IMR-90 (cell line): Measurements from ENCODE around the gene GRAMD1A. TPM values are rescaled to one million over a fixed set of nuclear protein-coding genes. Genes with fewer than 3 reads are reported as not detected.

Source experiments
- ATAC-seq: fragments of 200-7000 bp; cut with Tn5 transposase; 2 replicates; pipeline ENCODE4 v1.9.1; 2020; ENCODE audit warnings: low read depth, mild to moderate bottlenecking, moderate library complexity
- BruUV-seq: library from RNA; stranded (reverse); fragments of 400-500 nt; replicated peaks from 2 replicates; lab custom pipeline; 2021; lab: Mats Ljungman, UMichigan
- CTCF ChIA-PET: fragments of 300-600 bp; formaldehyde crosslinking; extraction: SDS; loops from one replicate; lab custom pipeline; 2021; ENCODE audit warnings: antibody characterized with exemption; lab: Yijun Ruan, JAX
- POLR2A ChIA-PET: fragments of 300-600 bp; sonication (Branson Sonifier 250); formaldehyde crosslinking; loops from one replicate; lab custom pipeline; 2022; ENCODE audit warnings: antibody characterized with exemption; ENCODE audit not compliant: unreplicated experiment; lab: Charles Lee
- DNase-seq: peaks from one replicate; pipeline ENCODE4 v3.0.0; 2013
- H2AFZ ChIP-seq: replicated peaks from 2 replicates; pipeline ENCODE3; 2013; ENCODE audit warnings: low read length, mild to moderate bottlenecking; ENCODE audit not compliant: poor library complexity
- H2AK5ac ChIP-seq: 2 replicates; pipeline ENCODE4 v1.6.1; 2013; ENCODE audit warnings: low read depth, low read length, inconsistent platforms
- H2AK9ac ChIP-seq: replicated peaks from 2 replicates; pipeline ENCODE3; 2013; ENCODE audit warnings: mild to moderate bottlenecking, low read depth, low read length, moderate library complexity; ENCODE audit not compliant: poor library complexity
- H2BK120ac ChIP-seq: 2 replicates; pipeline ENCODE4 v1.6.1; 2013; ENCODE audit warnings: low read depth, low read length, inconsistent platforms
- H2BK15ac ChIP-seq: 3 replicates; pipeline ENCODE4 v1.6.1; 2013; ENCODE audit warnings: low read depth, low read length, inconsistent platforms
- H2BK20ac ChIP-seq: 2 replicates; pipeline ENCODE4 v1.6.1; 2013; ENCODE audit warnings: low read depth, mild to moderate bottlenecking, inconsistent platforms, low read length, moderate library complexity
- H2BK5ac ChIP-seq: 2 replicates; pipeline ENCODE4 v1.6.1; 2013; ENCODE audit warnings: mild to moderate bottlenecking, low read depth, low read length, inconsistent platforms; ENCODE audit not compliant: poor library complexity, severe bottlenecking
- H3K14ac ChIP-seq: replicated peaks from 2 replicates; pipeline ENCODE4 v1.6.1; 2013; ENCODE audit warnings: low read depth, low read length, inconsistent platforms
- H3K18ac ChIP-seq: 2 replicates; pipeline ENCODE4 v1.6.1; 2013; ENCODE audit warnings: low read depth, low read length, control low read depth
- H3K23ac ChIP-seq: 2 replicates; pipeline ENCODE4 v1.6.1; 2013; ENCODE audit warnings: low read depth, low read length, inconsistent platforms
- H3K27ac ChIP-seq: 2 replicates; pipeline ENCODE4 v1.5.1; 2013; ENCODE audit warnings: mild to moderate bottlenecking, control low read depth, low read length; ENCODE audit not compliant: insufficient read depth
- H3K27me3 ChIP-seq: 2 replicates; pipeline ENCODE4 v1.6.1; 2013; ENCODE audit warnings: low read length; ENCODE audit not compliant: control insufficient read depth, insufficient read depth
- H3K36me3 ChIP-seq: 2 replicates; pipeline ENCODE4 v1.6.1; 2013; ENCODE audit warnings: low read length, mixed read lengths; ENCODE audit not compliant: control insufficient read depth, insufficient read depth
- H3K4ac ChIP-seq: 2 replicates; pipeline ENCODE4 v1.6.1; 2013; ENCODE audit warnings: low read depth, low read length, inconsistent platforms
- H3K4me1 ChIP-seq: 2 replicates; pipeline ENCODE4 v1.6.1; 2013; ENCODE audit warnings: low read length, mixed read lengths; ENCODE audit not compliant: control insufficient read depth, insufficient read depth
- H3K4me2 ChIP-seq: 2 replicates; pipeline ENCODE4 v1.6.1; 2013; ENCODE audit warnings: low read depth, mild to moderate bottlenecking, control low read depth, low read length, moderate library complexity
- H3K4me3 ChIP-seq: 2 replicates; pipeline ENCODE4 v1.5.1; 2013; ENCODE audit warnings: low read depth, mild to moderate bottlenecking, control low read depth, low read length, moderate library complexity; ENCODE audit not compliant: insufficient read depth
- H3K56ac ChIP-seq: 2 replicates; pipeline ENCODE4 v1.6.1; 2013; ENCODE audit warnings: low read length, inconsistent platforms; ENCODE audit not compliant: insufficient read depth; ENCODE audit errors: extremely low read depth
- H3K79me1 ChIP-seq, 2 experiments: 2 replicates each; pipeline ENCODE4 v1.6.1; 2013; ENCODE audit warnings: low read length in 2 of 2, inconsistent platforms in 1 of 2, low read depth in 1 of 2
- H3K9ac ChIP-seq: 2 replicates; pipeline ENCODE4 v1.6.1; 2013; ENCODE audit warnings: low read depth, low read length, control low read depth
- H3K9me1 ChIP-seq: 2 replicates; pipeline ENCODE4 v1.6.1; 2013; ENCODE audit warnings: low read length, inconsistent platforms; ENCODE audit not compliant: insufficient read depth
- H3K9me3 ChIP-seq: 2 replicates; pipeline ENCODE4 v1.6.1; 2013; ENCODE audit warnings: low read length; ENCODE audit not compliant: control insufficient read depth, insufficient read depth
- H4K20me1 ChIP-seq: 2 replicates; pipeline ENCODE4 v1.6.1; 2013; ENCODE audit warnings: low read length, inconsistent platforms; ENCODE audit not compliant: insufficient read depth
- H4K5ac ChIP-seq: 2 replicates; pipeline ENCODE4 v1.6.1; 2013; ENCODE audit warnings: mild to moderate bottlenecking, low read depth, low read length, control low read depth
- H4K8ac ChIP-seq, 2 experiments: 2 replicates each; pipeline ENCODE4 v1.6.1; 2013; ENCODE audit warnings: low read depth in 2 of 2, low read length in 2 of 2, control low read depth in 1 of 2, inconsistent platforms in 1 of 2
- H4K91ac ChIP-seq: 2 replicates; pipeline ENCODE4 v1.6.1; 2013; ENCODE audit warnings: low read depth, low read length, inconsistent platforms; ENCODE audit not compliant: insufficient read depth
- BHLHE40 ChIP-seq: fragments of 150-350 bp; IDR thresholded peaks from 2 replicates; pipeline ENCODE4 v1.6.1; 2016; ENCODE audit warnings: mild to moderate bottlenecking, low read depth, low read length
- CEBPB ChIP-seq: IDR thresholded peaks from 2 replicates; pipeline ENCODE4 v1.6.1; 2012; ENCODE audit warnings: low read depth, low read length, improper control_type of control experiment
- FOS ChIP-seq: fragments of 150-350 bp; IDR thresholded peaks from 2 replicates; pipeline ENCODE4 v1.6.1; 2016; ENCODE audit warnings: low read depth, low read length
- MAFK ChIP-seq: IDR thresholded peaks from 2 replicates; pipeline ENCODE4 v1.6.1; 2012; ENCODE audit warnings: low read depth, low read length, improper control_type of control experiment
- MXI1 ChIP-seq: IDR thresholded peaks from 2 replicates; pipeline ENCODE4 v1.6.1; 2012; ENCODE audit warnings: low read depth, mild to moderate bottlenecking, low read length, moderate library complexity, borderline replicate concordance
- NFE2L2 ChIP-seq: fragments of 150-350 bp; IDR thresholded peaks from 2 replicates; pipeline ENCODE4 v1.6.1; 2016; ENCODE audit warnings: low read depth, mild to moderate bottlenecking, low read length
- POLR2A ChIP-seq: IDR thresholded peaks from 2 replicates; pipeline ENCODE4 v1.6.1; 2012; ENCODE audit warnings: mild to moderate bottlenecking, low read depth, low read length
- RAD21 ChIP-seq: IDR thresholded peaks from 2 replicates; pipeline ENCODE4 v1.6.1; 2012; ENCODE audit warnings: low read length, improper control_type of control experiment
- RCOR1 ChIP-seq: IDR thresholded peaks from 2 replicates; pipeline ENCODE4 v1.6.1; 2012; ENCODE audit warnings: mild to moderate bottlenecking, low read length, improper control_type of control experiment; ENCODE audit not compliant: insufficient replicate concordance
- RFX5 ChIP-seq: IDR thresholded peaks from 2 replicates; pipeline ENCODE4 v1.8.0; 2012; ENCODE audit warnings: low read depth, mild to moderate bottlenecking, low read length, moderate library complexity
- SMC3 ChIP-seq: fragments of 150-350 bp; IDR thresholded peaks from 2 replicates; pipeline ENCODE4 v1.6.1; 2016; ENCODE audit warnings: low read depth, mild to moderate bottlenecking, antibody characterized with exemption, low read length, moderate library complexity
- WGBS, 2 experiments: methylation state at CpG; one replicate each; pipeline versions ENCODE4 v1.1.5 to v1.1.7; 2013; ENCODE audit warnings: missing lambda C conversion rate in 2 of 2; ENCODE audit not compliant: insufficient read length in 1 of 2; ENCODE audit errors: extremely low coverage in 2 of 2; 5-methylcytosine and 5-hydroxymethylcytosine counted together
- dilution Hi-C: fragments of 300-500 bp; cut with HindIII; formaldehyde crosslinking; loops from one replicate; pipeline ENCODE4 v1.14.3; 2018; ENCODE audit warnings: low sequenced_read_pairs; ENCODE audit not compliant: unreplicated experiment
- in situ Hi-C: fragments of 300-500 bp; cut with MboI; formaldehyde crosslinking; loops from 3 replicates; pipeline ENCODE4 v1.14.3; 2019; ENCODE audit warnings: low sequenced_read_pairs, inconsistent platforms, mixed read lengths
- intact Hi-C: fragments of 100-400 bp; cut with micrococcal nuclease; formaldehyde crosslinking; loops from 2 replicates; pipeline ENCODE4 v1.10.0; 2022
- polyA plus RNA-seq, 3 experiments: library from polyadenylated mRNA; depleted of rRNA; stranded (reverse); fragments of >200 nt; gene quantifications; 2 replicates each; pipeline ENCODE4 v1.2.3, GENCODE V29; 2012; ENCODE audit warnings: low replicate concordance in 1 of 3
- total RNA-seq: library from RNA; depleted of rRNA; stranded (reverse); fragments of >200 nt; gene quantifications from 2 replicates; pipeline ENCODE4 v1.2.3, GENCODE V29; 2012
- TF ChIP-seq, protein P1 (sequence below): fragments of 150-350 bp; IDR thresholded peaks from 2 replicates; pipeline ENCODE4 v1.6.1; 2016; ENCODE audit warnings: low read depth, mild to moderate bottlenecking, low read length, moderate library complexity, borderline replicate concordance
- TF ChIP-seq, protein P2 (sequence below): conservative IDR thresholded peaks from 2 replicates; pipeline ENCODE4 v1.5.1; 2012; ENCODE audit warnings: mild to moderate bottlenecking, low read depth, low read length, improper control_type of control experiment
- TF ChIP-seq, protein P3 (sequence below): fragments of 150-350 bp; IDR thresholded peaks from 2 replicates; pipeline ENCODE4 v1.6.1; 2017; ENCODE audit warnings: mild to moderate bottlenecking, antibody characterized with exemption, low read length, low read depth

Gene GRAMD1A
- total and polyA plus RNA-seq, 2 of the 4 experiments (the other 2 are of a cell fraction), result 11.1 to 63.0 TPM

DNA sequence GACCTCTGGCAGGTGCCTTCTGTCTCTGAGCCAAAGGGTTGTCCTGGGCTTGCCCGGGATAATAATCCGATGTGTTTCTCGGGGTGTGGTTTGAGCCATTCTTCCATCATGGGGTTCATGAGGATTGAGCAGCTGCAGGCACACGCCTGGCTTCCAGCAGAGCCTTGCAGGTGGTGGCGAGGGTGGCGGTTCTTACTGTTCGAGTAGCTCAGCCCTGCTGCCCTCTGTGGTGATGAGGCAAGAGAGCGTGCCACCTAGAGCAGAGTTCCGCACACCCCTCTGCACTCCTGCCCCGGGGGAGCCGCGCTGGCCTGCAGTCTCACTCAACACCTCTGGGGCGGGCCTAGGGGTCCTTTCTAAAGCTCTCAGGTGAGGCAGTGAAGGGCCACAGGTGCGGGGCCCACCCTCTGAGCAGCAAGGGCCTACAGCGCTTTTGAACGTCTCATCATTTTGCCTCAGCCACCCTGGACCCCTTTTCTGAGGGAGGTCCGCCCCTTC is 33.9 kb downstream of the GRAMD1A start:
- Histone ChIP-seq H3K27me3 (no peaks in the 10 kb centered on the region; the same call in 1 of the 2 replicates), H3K14ac (no peak overlapping the region), H3K4me2 (no peak overlapping the region), H2BK120ac (no peak overlapping the region), H4K8ac (no peak overlapping the region), H4K5ac (no peak overlapping the region), H2BK20ac (no peak overlapping the region), H3K9ac (no peak overlapping the region), H3K9me1 (no peaks in the 10 kb centered on the region), H3K36me3 (no peaks in the 10 kb centered on the region), H2BK5ac (no peak overlapping the region), H2AK9ac (no peak overlapping the region), H3K4me1 (peaks cover 3% of the 10 kb centered on the region; the same call in 1 of the 2 replicates), H2AK5ac (no peak overlapping the region), H2AFZ (no peak overlapping the region), H3K4me3 (no peak overlapping the region), H4K91ac (no peak overlapping the region), H4K20me1 (no peaks in the 10 kb centered on the region; the same call in 1 of the 2 replicates), H3K23ac (no peak overlapping the region), H3K18ac (no peak overlapping the region), H3K27ac (no peak overlapping the region), H3K9me3 (no peaks in the 10 kb centered on the region), H3K79me1 (no peaks in the 10 kb centered on the region), H3K56ac (no peak overlapping the region), H3K4ac (no peak overlapping the region), H2BK15ac (no peak overlapping the region)
- in situ Hi-C loops (no loop called here), intact Hi-C loops (no loop called here), dilution Hi-C loops (no loop called here)
- ATAC-seq (no peak), DNase-seq (no peak)
- CTCF ChIA-PET, result interaction anchor here (0.6 kb wide), 1 partner anchor 59 kb away, joined by 9 read pairs; no protein-coding TSS in a partner anchor
- POLR2A ChIA-PET, result no interaction called here
- BruUV-seq, result no TSS peak
- TF ChIP-seq NFE2L2 (no peak), CEBPB (no peak), BHLHE40 (no peak), MXI1 (no peak), SMC3 (no peak), FOS (no peak), MAFK (no peak), RFX5 (no peak), POLR2A (no peak), RCOR1 (no peak), RAD21 (no peak)
- TF ChIP-seq, protein P1, sequence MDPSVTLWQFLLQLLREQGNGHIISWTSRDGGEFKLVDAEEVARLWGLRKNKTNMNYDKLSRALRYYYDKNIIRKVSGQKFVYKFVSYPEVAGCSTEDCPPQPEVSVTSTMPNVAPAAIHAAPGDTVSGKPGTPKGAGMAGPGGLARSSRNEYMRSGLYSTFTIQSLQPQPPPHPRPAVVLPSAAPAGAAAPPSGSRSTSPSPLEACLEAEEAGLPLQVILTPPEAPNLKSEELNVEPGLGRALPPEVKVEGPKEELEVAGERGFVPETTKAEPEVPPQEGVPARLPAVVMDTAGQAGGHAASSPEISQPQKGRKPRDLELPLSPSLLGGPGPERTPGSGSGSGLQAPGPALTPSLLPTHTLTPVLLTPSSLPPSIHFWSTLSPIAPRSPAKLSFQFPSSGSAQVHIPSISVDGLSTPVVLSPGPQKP, result no peak
- TF ChIP-seq, protein P2, sequence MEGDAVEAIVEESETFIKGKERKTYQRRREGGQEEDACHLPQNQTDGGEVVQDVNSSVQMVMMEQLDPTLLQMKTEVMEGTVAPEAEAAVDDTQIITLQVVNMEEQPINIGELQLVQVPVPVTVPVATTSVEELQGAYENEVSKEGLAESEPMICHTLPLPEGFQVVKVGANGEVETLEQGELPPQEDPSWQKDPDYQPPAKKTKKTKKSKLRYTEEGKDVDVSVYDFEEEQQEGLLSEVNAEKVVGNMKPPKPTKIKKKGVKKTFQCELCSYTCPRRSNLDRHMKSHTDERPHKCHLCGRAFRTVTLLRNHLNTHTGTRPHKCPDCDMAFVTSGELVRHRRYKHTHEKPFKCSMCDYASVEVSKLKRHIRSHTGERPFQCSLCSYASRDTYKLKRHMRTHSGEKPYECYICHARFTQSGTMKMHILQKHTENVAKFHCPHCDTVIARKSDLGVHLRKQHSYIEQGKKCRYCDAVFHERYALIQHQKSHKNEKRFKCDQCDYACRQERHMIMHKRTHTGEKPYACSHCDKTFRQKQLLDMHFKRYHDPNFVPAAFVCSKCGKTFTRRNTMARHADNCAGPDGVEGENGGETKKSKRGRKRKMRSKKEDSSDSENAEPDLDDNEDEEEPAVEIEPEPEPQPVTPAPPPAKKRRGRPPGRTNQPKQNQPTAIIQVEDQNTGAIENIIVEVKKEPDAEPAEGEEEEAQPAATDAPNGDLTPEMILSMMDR, result no peak
- TF ChIP-seq, protein P3, sequence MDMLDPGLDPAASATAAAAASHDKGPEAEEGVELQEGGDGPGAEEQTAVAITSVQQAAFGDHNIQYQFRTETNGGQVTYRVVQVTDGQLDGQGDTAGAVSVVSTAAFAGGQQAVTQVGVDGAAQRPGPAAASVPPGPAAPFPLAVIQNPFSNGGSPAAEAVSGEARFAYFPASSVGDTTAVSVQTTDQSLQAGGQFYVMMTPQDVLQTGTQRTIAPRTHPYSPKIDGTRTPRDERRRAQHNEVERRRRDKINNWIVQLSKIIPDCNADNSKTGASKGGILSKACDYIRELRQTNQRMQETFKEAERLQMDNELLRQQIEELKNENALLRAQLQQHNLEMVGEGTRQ, result no peak
- WGBS, 2 experiments, result 89% methylated on average over 9 of the region's 17 CpGs; no CpG with 5 or more reads in 1 of the 2 experiments
